HG03457 (cell line): ENCODE data around the gene CACNB4.

ENCODE experiments used
- ATAC-seq: cut with Tn5 transposase; IDR thresholded peaks from one replicate; pipeline ENCODE4 v1.9.1; 2021; ENCODE audit warnings: moderate number of reproducible peaks; ENCODE audit not compliant: unreplicated experiment

Gene CACNB4

DNA sequence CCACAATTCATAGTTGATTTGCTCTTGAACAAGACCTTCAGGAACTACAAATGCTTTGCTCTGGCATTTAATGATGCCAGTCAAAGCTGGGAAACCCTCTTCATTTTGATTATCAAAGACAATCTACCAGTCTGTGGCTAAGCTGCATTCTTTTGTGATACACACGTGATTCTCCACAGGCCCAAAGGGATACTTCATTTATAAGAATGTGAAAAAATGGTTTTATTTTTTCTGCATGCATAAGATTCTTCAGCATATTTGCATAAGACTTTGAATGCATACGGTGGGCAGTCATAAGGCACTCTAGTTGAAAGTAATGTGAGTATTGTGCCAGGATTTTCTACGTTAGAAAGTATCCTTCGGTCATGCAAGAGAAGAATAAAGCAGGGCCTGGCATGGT lies 237.7 kb downstream of the CACNB4 start:
- no peak for ATAC-seq

- no peak for ATAC-seq
These were observed 238.2 kb downstream of the CACNB4 start for GRCh38 chr2:151860613-151861146.

GRCh38 chr2:151860210-151860609 lies 238.6 kb downstream of the CACNB4 start:
- no peak for ATAC-seq

DNA sequence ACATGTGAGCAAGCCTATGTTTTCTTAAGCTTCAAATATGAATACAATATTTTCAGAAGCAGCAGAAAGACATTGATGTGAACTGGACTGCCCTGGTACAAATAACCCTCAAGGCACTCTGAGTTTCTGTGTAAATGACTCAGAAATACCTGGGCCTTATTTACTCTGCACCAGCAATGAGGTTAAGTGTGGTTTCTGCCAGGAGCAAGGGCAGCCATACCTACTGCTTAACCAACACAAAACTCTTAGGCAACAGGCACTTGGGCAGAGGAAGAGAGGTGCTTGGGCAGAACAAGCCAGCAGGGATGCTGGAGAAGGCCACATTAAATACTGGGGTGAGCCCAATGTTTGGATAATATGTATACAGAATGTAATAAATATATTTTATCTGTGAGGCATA lies 241.2 kb downstream of the CACNB4 start:
- ATAC-seq: no peak

- no peak for ATAC-seq
These were observed 243.7 kb downstream of the CACNB4 start for GRCh38 chr2:151855111-151855510.

GRCh38 chr2:151853070-151853758 lies 245.6 kb downstream of the CACNB4 start:
- ATAC-seq: no peak

GRCh38 chr2:151852260-151853069 lies 246.4 kb downstream of the CACNB4 start:
- no peak for ATAC-seq

GRCh38 chr2:151851761-151852160 lies 247.1 kb downstream of the CACNB4 start:
- no peak for ATAC-seq

DNA sequence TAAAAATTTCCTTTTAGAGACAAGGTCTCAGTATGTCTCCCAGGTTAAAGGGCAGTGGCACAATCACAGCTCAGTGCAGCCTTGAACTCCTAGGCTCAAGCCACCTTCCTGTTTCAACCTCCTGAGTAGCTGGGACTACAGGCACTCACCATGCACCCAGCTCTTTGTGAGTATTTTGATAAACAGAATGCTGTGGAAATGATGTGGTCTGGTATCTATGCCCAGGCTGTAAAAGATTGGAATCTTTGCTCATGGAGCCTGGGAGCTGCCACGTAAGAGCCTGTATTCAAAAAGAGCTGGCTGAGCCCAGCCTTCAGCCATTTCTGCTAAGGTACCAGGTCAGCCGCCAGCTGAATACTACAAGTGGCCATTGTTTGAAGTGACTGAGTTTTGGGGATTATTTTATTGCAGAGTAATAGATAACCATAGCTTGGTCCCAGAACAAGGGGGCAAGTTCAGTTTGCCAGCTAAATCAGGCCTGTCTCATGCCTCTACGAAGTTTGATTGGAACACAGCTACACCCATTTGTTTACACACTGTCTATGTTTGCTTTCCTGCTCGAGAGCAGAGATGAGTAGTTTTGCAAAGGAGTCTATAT lies 249.3 kb downstream of the CACNB4 start:
- ATAC-seq: no peak

DNA sequence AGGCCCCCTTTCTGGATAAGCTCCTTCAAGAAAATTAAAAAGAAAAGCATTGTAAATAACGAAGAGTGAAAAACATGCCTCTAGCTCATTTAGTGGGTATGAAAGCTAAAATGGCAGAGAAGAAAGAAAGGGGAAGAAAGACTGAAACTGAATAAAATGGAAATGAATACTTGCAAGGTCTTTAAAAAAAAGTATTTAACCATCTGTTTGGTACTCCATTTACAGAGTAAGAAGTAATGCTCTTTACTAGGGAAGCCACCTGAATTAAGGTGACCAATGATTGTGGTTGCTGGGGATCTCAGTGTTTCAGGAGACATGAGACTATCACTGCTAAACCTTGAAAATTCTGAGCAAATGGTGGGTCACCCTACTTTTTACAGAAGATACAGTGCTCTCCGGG lies 253.0 kb downstream of the CACNB4 start:
- peak; percentile 51 for ATAC-seq

DNA sequence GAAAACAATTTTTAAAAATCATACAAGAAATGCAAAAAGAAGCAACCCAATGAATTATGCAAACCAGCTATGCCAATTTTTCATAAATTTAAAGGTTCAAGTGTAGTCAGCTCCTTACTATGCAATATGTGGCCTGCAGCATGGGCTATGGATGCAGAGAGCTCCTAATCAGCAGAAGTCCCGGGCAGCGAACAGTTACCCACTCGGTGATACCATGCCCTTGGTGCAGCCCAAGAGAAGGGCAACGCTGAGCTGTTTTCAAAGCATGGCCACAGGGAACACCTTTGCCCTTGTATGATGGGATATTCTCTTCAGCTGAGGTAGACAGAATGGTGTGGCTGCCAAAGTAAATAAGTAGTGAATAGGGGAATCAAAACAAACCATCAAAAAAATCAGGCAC lies 253.4 kb downstream of the CACNB4 start:
- ATAC-seq: no peak

- no peak for ATAC-seq
These were observed 254.5 kb downstream of the CACNB4 start for GRCh38 chr2:151844211-151844896.

DNA sequence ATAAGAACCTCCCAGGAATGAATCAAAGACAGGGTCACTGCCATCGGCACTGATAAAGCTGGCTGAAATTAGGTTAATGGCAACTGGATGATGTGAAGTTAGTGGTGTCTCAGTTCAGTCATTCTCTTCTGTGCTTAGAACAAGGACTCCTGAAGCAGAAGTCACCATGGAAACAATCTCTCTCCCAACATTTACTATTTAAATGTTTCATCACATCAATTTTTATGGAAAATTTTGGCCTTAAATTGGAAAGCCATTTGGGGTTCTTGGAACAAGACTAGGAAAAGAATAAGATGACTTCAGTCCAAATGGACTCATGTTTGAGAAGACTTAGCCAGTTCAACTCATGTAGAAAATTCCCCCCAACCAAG lies 255.2 kb downstream of the CACNB4 start:
- no peak for ATAC-seq

- no peak for ATAC-seq
These were observed 255.8 kb downstream of the CACNB4 start for GRCh38 chr2:151842830-151843690.

DNA sequence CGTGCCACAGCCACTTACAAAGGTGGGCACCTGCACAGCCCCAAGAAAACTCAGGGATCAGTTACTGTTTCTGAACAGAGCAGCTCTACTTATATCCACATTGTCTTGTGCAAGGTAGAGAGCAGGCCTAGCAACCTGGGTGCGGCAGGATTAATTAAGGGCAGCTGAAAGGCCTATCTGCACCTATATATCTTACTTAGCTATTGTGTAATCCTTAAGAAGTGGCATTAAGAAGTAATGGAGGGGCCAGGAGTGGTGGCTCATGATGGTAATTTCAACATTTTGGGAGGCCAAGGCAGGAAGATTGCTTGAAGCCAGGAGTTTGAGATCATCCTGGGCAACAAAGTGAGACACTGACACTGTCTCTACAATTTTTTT lies 257.8 kb downstream of the CACNB4 start:
- no peak for ATAC-seq

DNA sequence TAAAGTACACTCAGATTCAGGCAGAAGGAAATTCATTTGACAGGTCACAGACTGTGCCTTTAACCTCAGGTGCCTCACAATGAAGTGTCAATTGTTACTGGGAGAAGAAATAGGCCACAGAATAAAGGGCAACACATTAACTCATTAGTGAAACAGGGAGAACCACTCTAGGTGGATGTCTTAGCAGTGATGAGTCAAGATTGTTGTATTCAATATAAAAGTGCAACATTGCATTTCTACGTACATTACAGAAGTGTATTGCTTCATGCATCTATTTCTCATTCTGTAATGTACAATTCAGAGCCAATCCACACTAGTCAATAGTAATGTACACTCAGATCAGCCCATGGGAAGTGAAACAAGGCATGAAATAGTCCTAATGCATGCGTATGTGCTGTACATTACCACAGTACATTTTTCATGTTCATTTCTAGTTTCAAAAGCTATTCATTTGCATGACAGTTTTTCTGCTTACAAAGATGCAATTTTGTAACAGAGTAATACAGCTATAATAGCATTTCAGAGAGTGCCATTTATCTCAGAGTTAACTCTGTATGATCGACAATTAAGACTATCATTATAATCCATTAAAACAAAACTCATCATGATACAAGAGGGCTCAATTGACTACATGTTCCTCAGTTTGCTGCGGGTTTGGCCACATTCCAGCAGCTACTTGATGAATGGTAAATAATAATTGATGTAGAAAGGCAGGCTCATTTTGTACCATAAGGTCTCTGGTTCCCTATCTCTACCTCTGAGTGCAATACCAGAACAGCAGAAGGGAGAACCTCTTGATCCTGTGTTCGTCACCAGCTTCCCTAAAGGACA lies 258.4 kb downstream of the CACNB4 start:
- ATAC-seq: peak; percentile 98

GRCh38 chr2:151837926-151838325 lies 260.9 kb downstream of the CACNB4 start:
- no peak for ATAC-seq

DNA sequence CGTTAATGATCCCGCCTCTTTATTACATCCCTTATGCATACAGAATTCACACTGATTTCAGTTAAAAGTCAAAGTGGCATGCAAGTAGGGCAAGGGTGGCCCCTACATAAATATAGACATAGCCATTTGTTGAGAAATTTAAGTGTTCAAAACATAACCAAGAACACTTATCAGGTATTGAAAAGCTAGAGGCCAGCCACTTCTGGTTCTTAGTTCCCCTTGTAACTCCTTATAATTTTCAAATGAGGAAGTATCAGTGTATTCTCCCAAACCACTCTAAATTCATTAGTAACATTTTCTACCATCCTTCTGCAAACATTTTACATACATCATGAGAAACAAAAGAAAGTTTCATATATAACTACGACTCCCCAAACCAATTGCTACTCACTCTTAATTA lies 264.9 kb downstream of the CACNB4 start:
- no peak for ATAC-seq

DNA sequence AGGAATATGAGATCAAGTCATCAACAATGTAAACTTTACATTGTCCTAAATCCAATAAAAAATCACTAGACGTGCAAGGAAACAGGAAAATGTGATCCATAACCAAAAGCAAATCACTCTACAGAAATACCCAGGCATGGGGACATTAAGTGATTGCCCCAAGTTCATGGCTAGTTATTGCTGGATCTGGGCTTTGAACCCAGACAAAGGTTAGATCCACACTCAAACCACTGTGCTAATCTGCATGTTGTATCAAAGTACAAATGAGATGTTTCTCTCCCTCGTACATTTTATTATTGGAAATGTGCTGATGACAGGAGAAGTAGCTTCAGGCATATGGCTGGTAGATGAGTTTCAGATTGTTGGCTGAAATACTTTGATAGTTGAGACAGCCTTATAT lies 267.9 kb downstream of the CACNB4 start:
- ATAC-seq: no peak
